DND-41 (cell line): ENCODE results near the gene ADD1.

Experiments
- ATAC-seq: fragments of 200-7000 bp; cut with Tn5 transposase; 3 replicates; pipeline ENCODE4 v1.9.1; 2021; ENCODE audit warnings: low read depth; ENCODE audit not compliant: insufficient read depth
- DNase-seq: peaks from one replicate; pipeline ENCODE4 v3.0.0-alpha.2; 2020
- H2AFZ ChIP-seq: 2 replicates; pipeline ENCODE4 v1.6.0; 2012; ENCODE audit warnings: low read depth, low read length
- H3K27ac ChIP-seq: 2 replicates; pipeline ENCODE4 v1.5.1; 2012; ENCODE audit warnings: low read length, inconsistent platforms
- H3K27me3 ChIP-seq: fragments of 200-600 bp; sonication (generic); 2 replicates; pipeline ENCODE4 v1.6.0; 2012; ENCODE audit warnings: low read length, mild to moderate bottlenecking, inconsistent platforms; ENCODE audit not compliant: insufficient read depth, poor library complexity
- H3K36me3 ChIP-seq: 2 replicates; pipeline ENCODE4 v1.5.1; 2012; ENCODE audit warnings: low read length, inconsistent platforms; ENCODE audit not compliant: insufficient read depth
- H3K4me1 ChIP-seq: 2 replicates; pipeline ENCODE4 v1.5.1; 2012; ENCODE audit warnings: mild to moderate bottlenecking, low read length; ENCODE audit not compliant: insufficient read depth
- H3K4me2 ChIP-seq: 2 replicates; pipeline ENCODE4 v1.6.0; 2012; ENCODE audit warnings: mild to moderate bottlenecking, moderate library complexity, low read length, inconsistent platforms; ENCODE audit not compliant: insufficient read depth
- H3K4me3 ChIP-seq, 2 experiments: fragments of 200-600 bp in 1 of 2; shearing (Covaris generic) in 1 of 2; 2 replicates each; pipeline ENCODE4 v1.5.1; 2012 to 2016; ENCODE audit warnings: inconsistent platforms in 2 of 2, low read length in 2 of 2, mild to moderate bottlenecking in 2 of 2, low read depth in 1 of 2, moderate library complexity in 1 of 2
- H3K79me2 ChIP-seq: 2 replicates; pipeline ENCODE4 v1.6.0; 2012; ENCODE audit warnings: low read length, inconsistent platforms; ENCODE audit not compliant: insufficient read depth
- H3K9ac ChIP-seq: 2 replicates; pipeline ENCODE4 v1.6.0; 2012; ENCODE audit warnings: low read depth, mild to moderate bottlenecking, inconsistent platforms, low read length, moderate library complexity
- H3K9me3 ChIP-seq: 2 replicates; pipeline ENCODE4 v1.5.1; 2012; ENCODE audit warnings: low read length, moderate library complexity, mild to moderate bottlenecking, inconsistent platforms; ENCODE audit not compliant: insufficient read depth, severe bottlenecking
- H4K20me1 ChIP-seq: 2 replicates; pipeline ENCODE4 v1.6.0; 2012; ENCODE audit warnings: low read length; ENCODE audit not compliant: insufficient read depth
- CTCF ChIP-seq: IDR thresholded peaks from 2 replicates; pipeline ENCODE4 v1.5.1; 2012; ENCODE audit warnings: borderline replicate concordance, low read length, moderate library complexity, mild to moderate bottlenecking; ENCODE audit not compliant: poor library complexity, severe bottlenecking; ENCODE audit errors: extremely low read depth
- EZH2 ChIP-seq: IDR thresholded peaks from 3 replicates; pipeline ENCODE4 v1.6.1; 2012; ENCODE audit warnings: borderline replicate concordance, low read depth, mild to moderate bottlenecking, moderate library complexity, low read length, inconsistent platforms; ENCODE audit not compliant: severe bottlenecking

ADD1 gene

DNA sequence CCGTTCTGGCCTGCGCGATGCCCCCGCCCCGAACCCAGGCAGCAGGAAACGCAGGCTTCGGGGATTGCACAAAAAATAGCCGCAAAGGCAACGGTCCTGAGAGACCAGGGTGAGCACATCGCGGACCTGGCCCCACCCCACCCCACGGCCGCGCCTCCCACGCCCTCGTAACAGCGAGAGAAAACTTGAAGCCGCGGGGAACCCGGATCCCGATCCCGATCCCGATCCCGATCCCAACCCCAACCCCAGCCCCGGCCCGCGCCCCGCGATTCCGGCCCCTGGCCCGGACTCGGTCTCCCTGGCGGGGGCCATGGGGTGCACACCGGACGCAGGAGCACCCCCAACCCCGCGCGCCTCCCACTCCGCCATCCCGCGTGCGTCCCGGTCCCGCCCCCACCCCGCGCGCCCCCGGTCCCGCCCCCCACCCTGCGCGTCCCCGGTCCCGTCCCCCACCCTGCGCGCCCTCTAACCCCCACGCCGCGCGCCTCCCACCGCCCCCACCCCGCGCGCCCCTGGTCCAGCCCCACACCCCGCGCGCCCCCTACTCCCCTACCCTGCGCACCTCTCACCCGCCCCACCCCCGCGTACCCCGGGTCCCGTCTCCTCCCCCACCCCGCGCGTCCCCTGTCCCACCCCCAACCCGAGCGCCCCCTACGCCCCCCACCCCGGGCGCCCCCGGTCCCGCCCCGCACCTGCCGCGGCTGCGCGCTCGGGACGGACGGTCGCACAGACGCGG, 90.6 kb downstream of the ADD1 start:
- H3K27me3 ChIP-seq, result no peaks in the 10 kb centered on the region
- H2AFZ ChIP-seq, result peak overlapping the region; percentile 59
- H3K4me2 ChIP-seq, result peak overlapping the region; percentile 98
- peak overlapping the region; percentile 95 for H3K9ac ChIP-seq
- H3K4me3 ChIP-seq, result peak overlapping the region; percentile 99 to 100; a peak in 3 of 4 replicates
- peaks cover 13% of the 10 kb centered on the region for H3K79me2 ChIP-seq
- DNase-seq (peak; percentile 35), ATAC-seq (peak; percentile 9; the same call in 1 of the 3 replicates)
- H3K27ac ChIP-seq, result no peak overlapping the region
- H3K9me3 ChIP-seq, result no peaks in the 10 kb centered on the region
- H4K20me1 ChIP-seq, result peaks cover 46% of the 10 kb centered on the region
- peaks cover 50% of the 10 kb centered on the region for H3K4me1 ChIP-seq
- TF ChIP-seq CTCF, result no peak
- no peak for TF ChIP-seq EZH2
- H3K36me3 ChIP-seq, result peaks cover 64% of the 10 kb centered on the region

DNA sequence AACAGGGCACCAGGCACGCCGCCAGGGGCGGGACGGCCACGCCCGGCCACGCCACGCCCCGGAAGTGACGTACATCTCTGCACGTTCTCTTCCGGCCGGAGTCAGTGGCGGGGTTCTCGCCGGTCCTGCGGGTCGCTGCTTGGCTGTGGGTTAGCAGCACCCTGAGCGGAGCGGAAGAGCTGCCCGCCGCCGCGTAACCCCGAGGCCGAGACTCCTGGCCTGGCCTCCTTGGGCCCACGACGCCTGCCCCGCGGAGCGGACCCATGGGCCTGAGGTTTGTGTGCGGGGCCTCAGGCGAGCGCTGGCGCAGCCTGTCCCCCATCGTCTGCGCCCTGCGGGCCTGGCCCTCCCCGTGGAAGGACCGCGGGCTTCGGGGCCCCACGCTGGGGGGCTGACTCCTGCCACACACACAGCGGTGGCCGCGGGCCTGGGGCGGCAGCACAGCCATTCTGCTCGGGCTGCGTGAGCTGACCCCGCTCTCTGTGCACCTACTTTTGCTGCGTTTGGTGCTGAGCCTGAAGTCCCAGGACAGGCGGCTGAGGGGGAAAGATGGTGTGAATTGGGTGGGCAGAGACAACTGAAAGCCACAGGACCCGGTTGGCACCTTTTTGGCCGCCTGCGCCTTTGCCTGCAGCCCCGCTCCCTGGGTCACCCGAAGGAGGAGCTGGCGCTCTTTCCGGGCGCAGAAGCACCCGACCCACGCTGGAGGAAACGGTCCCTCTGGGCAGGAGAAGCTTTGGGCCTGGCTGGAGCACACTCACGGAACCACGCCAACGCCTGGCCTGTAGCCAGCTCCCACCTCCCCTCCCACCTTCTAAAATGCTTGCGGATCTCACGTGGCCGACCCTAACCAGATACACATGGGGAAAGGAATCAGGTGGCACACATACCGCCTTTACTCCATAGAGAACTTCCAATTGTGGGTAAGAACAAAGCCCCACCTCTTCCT, 91.4 kb downstream of the ADD1 start:
- Histone ChIP-seq H3K4me1 (peaks cover 50% of the 10 kb centered on the region), H3K4me3 (peak overlapping the region; percentile 99 to 100), H3K27ac (peak overlapping the region; percentile 80), H4K20me1 (peaks cover 48% of the 10 kb centered on the region), H3K27me3 (no peaks in the 10 kb centered on the region), H3K9me3 (no peaks in the 10 kb centered on the region), H3K79me2 (peaks cover 13% of the 10 kb centered on the region), H2AFZ (peak overlapping the region; percentile 94), H3K36me3 (peaks cover 64% of the 10 kb centered on the region), H3K4me2 (peak overlapping the region; percentile 98), H3K9ac (peak overlapping the region; percentile 95)
- ATAC-seq, result peak; percentile 77
- peak; percentile 95 for DNase-seq
- TF ChIP-seq CTCF (peak; percentile 43), EZH2 (no peak)

- peaks cover 64% of the 10 kb centered on the region for H3K36me3 ChIP-seq
- peaks cover 13% of the 10 kb centered on the region for H3K79me2 ChIP-seq
- H3K9ac ChIP-seq, result peak overlapping the region; percentile 95
- peak overlapping the region; percentile 98 for H3K4me2 ChIP-seq
- H4K20me1 ChIP-seq, result peaks cover 46% of the 10 kb centered on the region
- H3K27ac ChIP-seq, result peak overlapping the region; percentile 80
- peaks cover 50% of the 10 kb centered on the region for H3K4me1 ChIP-seq
- no peaks in the 10 kb centered on the region for H3K27me3 ChIP-seq
- no peak for DNase-seq
- peak overlapping the region; percentile 94 for H2AFZ ChIP-seq
- TF ChIP-seq EZH2 (no peak), CTCF (no peak)
- ATAC-seq, result no peak
- H3K9me3 ChIP-seq, result no peaks in the 10 kb centered on the region
- H3K4me3 ChIP-seq, result peak overlapping the region; percentile 99 to 100
Observed at GRCh38 chr4:2935762-2936743, 92.4 kb downstream of the ADD1 start.
